ENCODE data around the gene APCDD1.

The APCDD1 gene

DNA sequence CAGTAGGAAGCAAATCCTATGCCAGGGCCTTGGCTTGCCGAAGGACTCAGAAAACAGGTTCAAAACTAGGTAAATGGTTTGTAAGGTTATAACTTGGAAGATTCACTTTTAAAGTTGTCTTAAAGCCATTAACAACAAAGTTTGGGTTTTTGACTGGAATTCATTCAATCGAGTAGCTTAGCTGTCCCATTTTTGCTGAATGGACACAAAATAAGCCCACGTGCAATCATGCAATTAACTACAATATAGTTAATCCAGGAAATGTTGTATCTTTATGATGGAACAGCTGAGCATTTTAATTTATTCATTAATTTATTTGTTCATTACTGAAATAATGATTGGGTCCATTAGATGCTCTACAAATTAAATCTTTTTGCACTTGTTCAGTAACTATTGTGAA lies 18.3 kb upstream of the APCDD1 start:
- DNase-seq, result no peak

DNA sequence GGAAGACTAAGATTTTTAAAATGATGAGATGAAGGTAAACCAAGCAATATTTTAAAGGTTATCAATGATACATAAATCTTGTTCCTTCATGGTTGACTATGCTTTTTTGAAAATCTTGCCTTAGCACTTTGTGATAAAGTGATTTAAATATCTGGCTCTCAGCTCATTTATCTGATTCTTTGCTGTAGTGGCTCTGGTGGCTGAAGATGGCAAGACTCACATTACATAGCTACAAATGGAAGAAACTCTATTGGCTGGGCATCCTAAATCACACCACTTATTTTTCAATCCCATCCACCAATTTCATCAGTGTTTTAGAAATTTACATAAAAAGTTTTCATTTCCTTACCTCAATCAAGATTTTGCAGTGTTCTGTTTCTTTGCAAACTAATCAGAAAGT lies 16.6 kb upstream of the APCDD1 start:
- no peak for DNase-seq

DNA sequence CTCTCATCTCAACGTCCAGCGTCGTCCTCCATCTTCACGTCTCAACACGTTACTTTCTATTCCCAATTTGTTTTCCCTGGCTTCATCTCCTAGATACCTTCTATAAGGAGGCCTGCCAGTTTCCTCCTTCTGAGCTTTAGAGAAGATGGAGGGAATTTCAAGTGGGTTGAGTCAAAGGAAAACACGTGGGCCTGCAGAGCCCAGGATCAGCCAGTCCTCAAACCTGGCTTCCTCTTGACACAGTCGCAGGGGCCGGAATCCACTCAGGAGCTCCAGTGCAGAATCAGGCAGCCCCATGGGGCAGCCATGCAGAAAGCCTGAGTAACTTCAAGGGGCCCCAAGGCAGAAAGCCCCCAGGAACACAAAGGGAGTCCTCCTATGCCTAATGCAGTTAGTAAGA lies 14.5 kb upstream of the APCDD1 start:
- DNase-seq, result no peak

DNA sequence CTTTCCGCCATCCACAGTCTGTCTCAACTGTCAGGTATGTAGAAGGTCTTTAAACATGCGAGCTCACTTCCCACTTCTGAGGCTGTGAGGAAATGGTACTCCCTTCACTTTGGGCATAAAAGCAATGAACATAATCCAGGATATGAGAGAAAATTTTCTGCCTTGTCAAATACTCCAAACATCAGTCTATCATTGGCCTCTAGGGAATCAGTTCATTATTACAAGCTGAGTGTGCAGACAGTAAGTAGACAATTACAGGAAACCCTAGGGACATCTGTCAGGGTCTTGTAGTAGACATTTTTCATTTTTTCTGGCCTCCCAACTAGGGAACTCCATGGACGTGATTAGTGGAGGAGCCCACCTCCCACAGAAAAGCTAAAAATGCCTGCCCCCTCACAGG lies 13.6 kb upstream of the APCDD1 start:
- no peak for DNase-seq

DNA sequence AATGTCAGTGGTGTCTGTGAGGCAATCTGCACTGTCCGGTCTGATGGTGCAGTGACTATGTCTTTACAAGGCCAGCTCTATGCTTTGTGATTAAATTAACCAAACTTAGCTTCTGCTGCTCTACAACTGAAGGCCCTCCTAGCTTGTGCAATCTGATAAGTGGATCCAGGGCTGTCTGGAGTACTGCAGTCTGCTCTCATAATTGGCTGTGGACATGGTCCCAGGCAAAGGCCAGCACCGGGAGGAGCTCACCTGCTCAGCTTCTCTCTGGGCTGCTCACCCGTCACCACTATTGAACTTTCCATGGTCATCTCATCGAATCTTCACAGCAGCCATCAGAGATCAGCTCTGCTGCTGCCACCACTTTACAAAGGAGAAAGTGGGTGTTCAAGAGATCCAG lies 13.0 kb upstream of the APCDD1 start:
- no peak for DNase-seq

DNA sequence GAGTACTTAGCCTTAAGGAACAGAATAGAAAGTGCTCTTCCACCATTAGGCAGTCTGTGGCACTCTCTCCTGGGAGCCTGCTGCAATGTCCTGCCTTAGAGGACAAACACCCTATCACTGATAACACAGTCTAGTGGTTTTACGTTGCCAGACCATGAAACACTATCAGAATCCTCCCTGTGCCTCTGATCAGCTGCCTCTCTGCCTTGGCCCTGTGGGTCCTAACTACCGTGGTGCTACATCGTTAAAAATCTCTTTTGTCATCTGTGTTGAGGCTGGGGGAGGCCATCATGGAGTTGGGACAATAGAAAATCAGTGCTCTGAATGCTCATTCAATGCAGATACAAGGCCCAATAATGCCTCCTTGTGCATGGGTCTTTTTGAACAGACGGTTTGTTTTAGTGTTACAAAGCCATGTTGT lies 11.9 kb upstream of the APCDD1 start:
- DNase-seq, result no peak

DNA sequence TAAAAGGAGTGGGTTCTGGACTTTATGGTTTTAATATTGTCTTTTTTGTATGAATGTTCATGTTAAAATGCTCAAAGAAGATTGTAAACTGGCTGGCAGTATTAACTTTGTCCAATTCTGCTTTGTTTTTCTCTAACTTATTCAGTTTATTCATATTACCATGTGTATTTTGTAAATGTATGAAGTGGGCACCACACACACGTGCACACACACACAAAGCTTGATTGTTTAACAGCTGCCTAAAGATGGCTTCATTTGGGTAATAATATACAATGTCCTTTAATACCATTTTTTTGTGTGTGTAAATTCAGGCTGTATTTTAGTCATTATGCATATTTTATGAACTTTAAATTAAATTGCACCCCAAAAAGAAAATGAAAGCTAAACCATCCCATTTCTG lies 11.4 kb upstream of the APCDD1 start:
- DNase-seq, result no peak

DNA sequence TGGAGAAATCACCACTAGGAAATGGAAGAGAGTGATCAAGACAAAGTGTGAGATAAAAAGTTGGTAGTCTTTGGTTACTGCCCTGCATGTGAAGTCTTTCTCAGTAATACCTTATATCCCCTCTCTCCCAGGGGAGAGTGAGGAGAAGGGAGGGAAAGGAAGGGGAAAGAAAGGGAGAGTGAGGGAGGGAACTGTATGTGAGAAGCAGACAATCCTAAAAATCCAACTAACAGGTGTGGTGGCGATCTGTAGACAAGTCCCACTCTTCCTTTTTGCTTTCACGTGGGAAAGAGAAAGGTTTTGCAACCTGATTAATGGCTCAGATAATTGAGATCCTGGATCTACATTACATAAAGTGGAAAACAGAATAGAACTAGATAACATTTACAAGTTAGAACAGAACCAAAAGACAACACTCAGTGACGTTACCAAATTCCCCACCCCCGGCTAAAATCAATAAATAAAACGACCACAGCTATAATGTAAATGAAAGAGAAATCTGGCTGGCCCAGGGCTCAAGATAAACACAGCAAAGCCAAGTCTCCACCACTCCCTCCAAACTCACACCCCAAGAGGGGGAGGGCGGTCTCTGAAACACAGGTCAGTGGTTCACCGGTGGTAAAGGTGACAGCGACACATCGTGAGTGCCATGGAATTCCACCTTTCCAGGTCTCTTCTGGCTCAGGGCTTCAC lies 10.0 kb upstream of the APCDD1 start:
- DNase-seq, result no peak

DNA sequence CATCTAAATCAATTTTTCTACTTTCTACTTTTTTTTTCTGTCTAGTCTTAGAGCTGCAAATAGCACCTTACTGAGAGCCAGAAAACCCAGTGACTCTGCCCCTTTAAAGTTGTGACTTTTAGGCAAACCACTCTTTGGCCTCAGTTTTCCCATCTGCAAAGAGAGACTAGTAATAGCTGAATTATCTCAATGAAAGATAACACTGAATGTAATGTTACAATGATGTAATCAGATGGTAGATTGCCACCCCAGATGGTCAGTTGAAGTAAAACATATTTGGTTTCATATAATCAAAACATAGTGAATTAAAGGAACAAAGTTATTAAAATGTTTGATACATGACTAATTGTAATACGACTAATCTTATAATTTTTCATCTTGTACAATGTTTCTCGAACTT lies 5.0 kb upstream of the APCDD1 start:
- no peak for DNase-seq

DNA sequence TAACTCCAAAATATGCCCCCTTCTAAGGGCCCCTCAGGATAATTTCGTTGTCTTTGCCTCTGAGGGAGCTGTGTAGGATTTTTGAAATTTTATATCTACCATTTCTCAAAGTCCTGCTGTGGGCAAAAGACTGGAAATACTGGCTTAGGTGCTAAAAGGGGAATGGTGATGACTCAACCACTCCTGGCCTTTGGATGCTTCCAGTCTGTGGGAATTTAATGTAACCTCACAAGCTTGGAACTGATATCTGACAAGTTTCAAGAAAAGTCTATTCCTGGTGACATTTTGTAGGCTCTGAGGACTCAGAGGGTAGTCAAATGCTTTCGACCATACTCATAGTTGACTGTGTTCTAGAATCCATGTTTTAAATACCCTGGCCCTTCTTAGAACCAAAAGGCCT lies 3.4 kb upstream of the APCDD1 start:
- no peak for DNase-seq

DNA sequence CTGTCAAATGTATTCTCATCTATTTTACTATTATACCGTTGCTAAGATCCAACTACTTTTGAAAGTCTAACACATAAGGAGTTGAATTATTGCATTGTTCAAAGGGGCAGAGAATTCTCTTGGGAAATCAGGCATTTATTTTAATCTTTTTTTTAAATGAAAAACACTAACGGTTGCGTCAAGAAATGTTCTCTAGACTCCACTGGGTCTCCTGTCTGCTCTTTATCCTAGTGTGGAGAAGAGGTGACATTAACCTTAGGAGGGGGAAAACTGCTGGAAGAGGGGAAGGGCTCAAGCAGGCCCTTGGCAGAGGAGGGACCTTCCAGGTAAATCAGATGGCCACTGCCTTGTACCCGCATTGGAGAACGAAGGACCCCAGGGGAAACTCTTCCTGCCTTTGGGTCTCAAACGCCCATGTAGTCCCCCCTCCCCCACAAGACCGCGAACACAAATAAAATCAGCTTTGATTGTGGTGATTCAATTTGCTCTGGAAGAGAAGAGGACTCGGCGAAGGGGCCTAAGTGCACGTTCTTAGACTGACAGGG lies 1.1 kb upstream of the APCDD1 start:
- DNase-seq, result no peak

DNA sequence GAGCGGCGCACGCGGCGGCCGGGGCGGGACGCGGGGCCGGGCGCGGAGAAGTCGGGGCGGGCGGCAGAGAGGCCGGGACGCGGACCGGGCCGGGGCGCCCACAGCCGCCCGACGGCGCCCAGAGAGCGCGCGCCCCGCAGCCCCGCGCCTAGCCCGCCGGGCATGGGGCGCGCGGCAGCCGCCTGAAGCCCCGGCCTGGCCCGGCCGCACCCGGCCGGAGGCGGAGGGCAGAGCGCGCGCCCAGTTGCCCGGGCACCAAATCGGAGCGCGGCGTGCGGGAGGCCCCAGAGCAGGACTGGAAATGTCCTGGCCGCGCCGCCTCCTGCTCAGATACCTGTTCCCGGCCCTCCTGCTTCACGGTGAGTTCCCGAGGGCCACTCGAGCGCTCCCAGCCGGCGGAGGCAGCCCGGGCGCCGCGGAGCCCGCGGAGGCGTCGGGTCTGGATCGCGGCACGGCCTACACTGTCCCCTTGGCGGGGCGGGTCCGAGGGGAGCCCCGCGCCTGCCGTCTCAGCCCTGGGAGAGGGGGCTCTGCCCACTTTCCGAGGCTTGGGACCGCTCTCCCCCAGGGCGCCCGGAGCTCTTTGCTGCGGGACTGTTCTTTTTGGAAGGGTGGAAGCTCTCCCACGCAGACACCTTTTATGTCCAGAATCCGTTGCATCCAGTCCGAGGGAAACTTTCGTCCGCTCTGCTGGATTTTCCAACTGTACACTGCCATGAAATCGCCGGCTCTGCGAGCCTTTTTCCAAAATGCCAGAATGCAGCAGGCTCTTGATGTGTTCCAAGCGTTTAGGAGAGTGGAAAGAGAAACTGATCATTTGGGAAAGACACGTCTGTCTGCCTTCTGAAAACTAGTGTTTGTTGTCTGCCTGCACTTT lies 484 bp downstream of the APCDD1 start:
- no peak for DNase-seq

DNA sequence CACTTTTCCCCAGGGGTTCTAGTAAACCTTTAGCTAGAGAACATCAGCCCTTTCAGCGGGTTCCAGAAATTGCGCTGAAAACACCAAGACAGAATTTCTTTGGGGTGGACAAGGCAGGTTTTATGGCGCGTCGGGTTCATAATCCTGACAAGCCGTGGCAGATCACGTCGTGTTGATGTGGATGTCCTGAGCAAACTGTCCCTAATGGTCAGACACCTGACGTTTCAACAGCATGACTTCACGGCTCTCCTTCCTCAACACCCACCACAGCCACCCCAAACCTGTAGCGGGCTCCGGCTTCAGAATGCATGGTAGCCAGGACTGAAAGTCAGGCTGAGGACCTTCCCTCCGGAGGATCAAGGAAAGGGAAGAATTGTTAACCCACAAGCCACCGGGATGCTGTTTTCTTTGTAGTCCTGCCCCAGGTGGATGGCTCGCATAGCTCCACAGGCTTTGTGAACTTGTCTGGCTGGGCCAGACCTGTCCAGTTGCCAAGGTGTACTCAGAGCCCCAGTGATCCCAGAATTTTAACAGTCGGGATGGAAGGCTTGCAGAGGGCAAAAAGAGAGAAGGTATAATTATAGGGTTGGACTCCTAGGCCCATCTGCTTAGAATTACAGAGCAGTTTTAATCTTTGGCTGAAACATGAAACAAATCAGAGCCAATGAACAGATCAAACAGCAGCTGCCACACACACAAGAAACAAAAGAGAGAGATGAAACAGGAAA lies 1.5 kb downstream of the APCDD1 start:
- no peak for DNase-seq

DNA sequence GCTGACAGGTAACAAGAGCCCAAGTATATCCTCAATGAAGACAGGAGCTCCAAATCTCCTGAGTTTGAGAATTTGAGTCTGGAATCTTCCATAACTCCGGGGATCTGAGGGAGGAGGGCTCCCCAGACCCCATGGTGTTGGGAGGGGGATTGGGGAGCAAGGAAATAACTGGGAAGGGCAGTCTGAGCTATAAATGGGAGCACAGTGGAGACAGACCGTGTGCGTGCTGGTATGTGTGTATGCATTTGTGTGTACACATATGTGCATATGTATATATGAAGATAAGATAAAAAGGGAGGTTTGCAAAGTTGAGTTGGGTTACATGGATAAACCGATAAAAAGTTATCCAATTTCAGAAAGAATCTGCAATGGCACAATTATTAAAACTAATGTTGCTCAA lies 2.3 kb downstream of the APCDD1 start:
- DNase-seq, result no peak

DNA sequence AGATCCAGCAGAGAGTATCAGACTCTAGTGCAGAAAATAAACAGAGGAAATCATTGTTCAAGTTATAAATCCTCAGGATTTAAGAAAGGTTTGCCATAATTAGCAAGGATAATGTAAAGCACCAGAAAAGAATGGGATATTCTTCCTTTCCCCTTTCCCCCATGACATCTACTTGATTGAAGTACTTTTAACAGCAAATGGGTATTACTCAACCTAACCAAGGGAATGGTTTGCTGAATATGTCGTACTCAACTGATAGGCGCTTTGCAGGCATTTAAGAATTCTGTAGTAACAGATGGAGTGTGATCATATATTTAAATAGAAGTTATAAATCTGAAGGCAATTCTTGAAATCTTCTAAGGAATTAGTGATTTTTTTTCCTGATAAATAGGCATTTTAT lies 2.7 kb downstream of the APCDD1 start:
- DNase-seq, result no peak

DNA sequence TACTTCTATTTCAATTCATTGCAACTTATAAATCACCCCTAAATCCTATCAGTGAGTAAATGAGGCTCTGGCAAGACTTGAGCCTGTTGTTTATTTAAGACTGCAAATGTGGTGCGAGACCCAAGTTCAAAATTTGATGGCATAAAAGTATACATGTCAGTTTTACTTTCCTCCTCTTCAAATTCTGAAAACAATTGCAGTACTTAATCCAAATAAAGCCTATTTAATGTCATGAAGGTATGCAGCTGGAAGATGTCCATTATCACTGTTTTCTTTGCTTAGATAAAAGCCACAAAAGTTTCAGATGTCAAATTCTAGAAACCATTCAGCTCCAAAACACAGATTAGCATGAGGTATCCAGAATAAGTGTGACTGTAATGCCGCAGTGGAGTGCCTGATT lies 3.3 kb downstream of the APCDD1 start:
- DNase-seq, result no peak

DNA sequence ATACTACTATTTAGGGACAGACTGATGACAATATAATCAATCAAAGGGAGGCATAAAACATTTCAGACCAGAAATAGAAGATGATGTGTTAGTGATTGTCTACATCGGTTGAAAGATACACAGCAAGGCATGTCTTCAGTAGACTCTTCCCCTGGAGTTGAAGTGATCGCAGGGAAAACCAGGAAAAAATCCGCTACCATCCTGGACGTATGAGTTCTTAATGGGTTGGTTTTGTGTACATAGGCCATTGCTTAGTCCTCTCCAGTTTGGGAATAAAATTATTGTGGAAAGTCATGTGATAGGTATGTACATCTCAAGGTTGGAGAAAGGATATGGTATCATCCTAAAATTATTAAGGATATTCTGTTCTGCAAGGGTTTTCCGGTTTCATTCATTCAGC lies 4.3 kb downstream of the APCDD1 start:
- no peak for DNase-seq

DNA sequence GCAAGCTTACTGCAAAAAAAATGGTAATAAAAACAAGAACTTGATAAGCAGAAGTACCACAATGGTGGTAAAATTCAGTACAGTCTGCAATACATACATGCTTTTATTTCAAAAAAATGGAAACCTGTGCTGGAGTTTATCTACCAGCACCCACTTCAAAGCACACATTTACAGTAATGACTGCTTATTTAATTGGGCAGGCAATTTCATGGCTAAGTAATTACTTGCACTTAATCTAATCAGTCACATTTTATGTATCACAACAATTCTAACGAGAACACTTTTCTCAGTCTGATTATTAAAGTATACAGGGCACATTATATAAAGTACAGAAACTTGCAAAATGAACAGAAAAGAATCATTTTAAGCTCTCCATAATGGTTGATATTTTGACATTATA lies 5.2 kb downstream of the APCDD1 start:
- no peak for DNase-seq

DNA sequence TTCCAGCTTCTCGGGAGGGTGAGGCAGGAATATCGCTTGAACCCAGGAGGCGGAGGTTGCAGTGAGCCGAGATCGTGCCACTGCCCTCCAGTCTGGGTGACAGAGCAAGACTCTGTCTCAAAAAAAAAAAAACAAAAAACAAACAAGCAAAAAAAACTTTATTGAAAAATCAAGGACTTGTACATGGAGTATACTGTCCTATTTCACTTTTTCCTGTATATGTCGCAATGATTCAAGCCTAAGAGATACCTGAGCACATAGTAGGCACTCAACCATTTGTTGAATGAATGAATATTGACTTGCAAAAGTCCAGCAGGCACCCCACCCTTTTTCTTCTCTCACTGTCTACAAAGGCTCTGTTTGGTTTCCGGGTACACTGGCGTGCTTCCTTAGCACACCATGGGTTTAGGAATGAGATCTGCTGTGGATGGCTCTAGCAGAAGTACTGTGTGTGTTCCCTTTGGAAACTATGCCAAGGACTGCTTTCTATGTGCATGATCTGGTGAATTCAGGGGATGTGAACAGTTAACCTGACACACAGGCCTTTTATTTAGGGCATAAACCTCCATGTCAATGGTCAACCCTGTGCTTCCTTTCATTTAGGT lies 6.1 kb downstream of the APCDD1 start:
- DNase-seq, result no peak

DNA sequence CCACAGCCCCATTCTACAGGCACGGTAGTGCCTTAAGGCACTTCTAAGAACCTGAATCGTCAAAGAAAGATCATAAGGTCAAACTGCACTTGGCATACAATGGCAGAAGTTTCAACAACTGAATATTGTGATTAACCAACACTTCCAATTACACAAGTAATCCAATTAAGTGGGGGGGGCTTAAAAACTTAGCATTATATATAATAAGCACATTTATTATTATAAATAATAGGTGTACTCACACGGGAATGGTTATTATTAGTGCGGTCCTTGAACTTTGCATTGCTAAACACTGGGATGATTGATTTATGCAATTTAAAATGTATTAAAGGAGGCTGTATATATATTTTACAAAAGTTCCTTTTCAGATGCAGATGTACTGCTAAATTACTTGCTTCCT lies 7.6 kb downstream of the APCDD1 start:
- no peak for DNase-seq

DNA sequence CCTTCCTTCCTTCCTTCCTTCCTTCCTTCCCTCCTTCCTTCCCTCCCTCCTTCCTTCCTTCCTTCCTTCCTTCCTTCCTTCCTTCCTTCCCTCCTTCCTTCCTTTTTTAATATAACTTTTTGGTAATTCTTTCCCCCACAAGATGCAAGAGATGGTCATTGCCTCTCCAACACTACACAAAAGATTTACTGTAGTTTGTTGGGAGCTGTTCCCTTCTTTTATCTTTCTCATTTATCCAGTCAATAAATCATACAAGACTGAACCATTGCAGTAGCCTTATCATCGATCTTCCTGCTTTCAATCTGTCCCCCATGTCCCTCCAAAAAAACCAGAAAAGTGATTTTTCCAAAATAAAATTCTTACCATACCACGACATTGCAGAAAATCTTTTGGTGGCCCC lies 8.2 kb downstream of the APCDD1 start:
- DNase-seq, result no peak

DNA sequence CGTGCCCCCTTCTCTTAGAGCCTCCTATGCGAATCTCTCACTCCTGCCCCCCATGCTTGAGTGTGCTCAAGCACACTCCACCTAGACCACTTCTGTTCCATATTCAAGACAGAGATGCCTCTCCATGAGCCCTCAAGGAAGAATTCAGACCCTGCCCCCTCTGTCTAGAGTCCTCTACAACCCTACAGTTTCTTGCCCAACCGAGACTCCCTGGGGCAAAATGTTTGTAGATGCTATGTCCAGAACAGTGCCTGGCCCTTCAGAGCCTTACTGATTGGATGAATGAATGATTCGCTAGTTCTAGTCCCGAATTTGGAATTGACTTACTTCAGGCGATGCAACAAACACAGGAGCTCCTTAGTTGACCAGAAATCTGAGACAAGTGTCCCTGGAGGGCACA lies 8.7 kb downstream of the APCDD1 start:
- no peak for DNase-seq

DNA sequence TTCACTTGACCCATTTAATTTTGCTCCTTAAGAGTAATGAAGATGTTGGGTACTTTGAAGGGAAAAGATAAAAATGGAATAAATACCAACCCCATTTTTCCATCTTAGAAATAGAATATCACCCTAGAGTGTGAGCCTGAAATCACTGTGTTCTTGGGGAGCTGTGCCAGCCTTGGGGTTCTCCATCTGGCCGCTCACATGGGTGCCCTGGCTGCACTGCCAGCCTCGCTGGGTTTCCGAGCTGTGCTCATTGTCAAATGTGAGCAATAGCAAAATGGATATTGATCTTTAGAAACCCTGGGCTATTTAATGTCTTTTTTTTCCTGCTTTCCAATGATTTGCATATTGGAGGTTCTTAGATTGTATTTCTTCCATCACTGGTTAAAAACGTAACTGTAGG lies 9.3 kb downstream of the APCDD1 start:
- DNase-seq, result no peak
